Liver (tissue), 9 donors: ENCODE measurements around the gene EXOC4. TPM values are rescaled to one million over a fixed set of nuclear protein-coding genes. Genes with fewer than 3 reads are reported as not detected.

ENCODE experiments used
- DNase-seq: peaks from one replicate; pipeline ENCODE4 v3.0.0-alpha.2; 2017; ENCODE audit warnings: low spot score
- H3K27ac ChIP-seq, 2 donors: one replicate each; pipeline ENCODE4 v1.7.0; 2013; ENCODE audit warnings: inconsistent platforms in 2 of 2, low read length in 2 of 2, control low read depth in 1 of 2, low read depth in 1 of 2, mild to moderate bottlenecking in 1 of 2
- H3K27me3 ChIP-seq, 4 donors: one replicate each; pipeline versions ENCODE4 v1.6.1 to v1.7.0; 2013; ENCODE audit warnings: low read length in 3 of 4, inconsistent platforms in 1 of 4, mild to moderate bottlenecking in 1 of 4, moderate library complexity in 1 of 4; ENCODE audit not compliant: control insufficient read depth in 4 of 4, insufficient read depth in 4 of 4
- H3K36me3 ChIP-seq, 4 donors: one replicate each; pipeline versions ENCODE4 v1.6.1 to v1.7.0; 2013; ENCODE audit warnings: low read length in 3 of 4, mild to moderate bottlenecking in 3 of 4, low read depth in 1 of 4, moderate library complexity in 1 of 4; ENCODE audit not compliant: control insufficient read depth in 4 of 4, insufficient read depth in 3 of 4
- H3K4me1 ChIP-seq, 4 donors: one replicate each; pipeline versions ENCODE4 v1.6.1 to v1.7.0; 2013; ENCODE audit warnings: low read length in 3 of 4, mild to moderate bottlenecking in 3 of 4, moderate library complexity in 1 of 4; ENCODE audit not compliant: control insufficient read depth in 4 of 4, insufficient read depth in 4 of 4
- H3K4me3 ChIP-seq, 3 donors: one replicate each; pipeline versions ENCODE4 v1.6.1 to v1.7.0; 2013; ENCODE audit warnings: low read length in 3 of 3, control low read depth in 1 of 3, low read depth in 1 of 3, mild to moderate bottlenecking in 1 of 3
- H3K9ac ChIP-seq, 2 donors: one replicate each; pipeline ENCODE4 v1.7.0; 2013; ENCODE audit warnings: low read length in 2 of 2, mild to moderate bottlenecking in 2 of 2, moderate library complexity in 2 of 2, control low read depth in 1 of 2, low read depth in 1 of 2
- H3K9me3 ChIP-seq, 4 donors: one replicate each; pipeline versions ENCODE4 v1.6.1 to v1.7.0; 2013; ENCODE audit warnings: low read length in 3 of 4; ENCODE audit not compliant: control insufficient read depth in 4 of 4
- ATF3 ChIP-seq: IDR thresholded peaks from 2 replicates; pipeline ENCODE4 v1.6.1; 2016; ENCODE audit warnings: antibody characterized with exemption
- CTCF ChIP-seq: fragments of 150-350 bp; IDR thresholded peaks from 2 replicates; pipeline ENCODE4 v1.5.1; 2017; ENCODE audit warnings: improper control_type of control experiment, low read depth, low read length; ENCODE audit not compliant: missing input control
- EGR1 ChIP-seq, 2 donors: IDR thresholded peaks; 2 replicates each; pipeline ENCODE4 v1.6.1; 2016 to 2018; ENCODE audit warnings: antibody characterized with exemption in 2 of 2, low read depth in 2 of 2
- FOXA1 ChIP-seq: IDR thresholded peaks from 2 replicates; pipeline ENCODE4 v1.6.1; 2016; ENCODE audit warnings: antibody characterized with exemption
- GABPA ChIP-seq, 2 donors: IDR thresholded peaks in 1 of 2; conservative IDR thresholded peaks in 1 of 2; 2 replicates each; pipeline ENCODE4 v1.6.1; 2016; ENCODE audit warnings: antibody characterized with exemption in 2 of 2, mild to moderate bottlenecking in 1 of 2, moderate library complexity in 1 of 2
- HNF4G ChIP-seq: IDR thresholded peaks from 2 replicates; pipeline ENCODE4 v1.6.1; 2016; ENCODE audit warnings: antibody characterized with exemption
- JUND ChIP-seq, 2 donors: IDR thresholded peaks; 2 replicates each; pipeline ENCODE4 v1.6.1; 2016; ENCODE audit warnings: antibody characterized with exemption in 2 of 2
- MAX ChIP-seq: IDR thresholded peaks from 2 replicates; pipeline ENCODE4 v1.6.1; 2016; ENCODE audit warnings: antibody characterized with exemption
- NR2F2 ChIP-seq: IDR thresholded peaks from 2 replicates; pipeline ENCODE4 v1.6.1; 2016; ENCODE audit warnings: antibody characterized with exemption
- REST ChIP-seq: IDR thresholded peaks from 2 replicates; pipeline ENCODE4 v1.6.1; 2016; ENCODE audit warnings: antibody characterized with exemption, mild to moderate bottlenecking
- RXRA ChIP-seq, 2 donors: IDR thresholded peaks; 2 replicates each; pipeline ENCODE4 v1.6.1; 2017 to 2018; ENCODE audit warnings: antibody characterized with exemption in 2 of 2, mild to moderate bottlenecking in 1 of 2
- SP1 ChIP-seq: IDR thresholded peaks from 2 replicates; pipeline ENCODE4 v1.6.1; 2018; ENCODE audit warnings: antibody characterized with exemption, mild to moderate bottlenecking
- TAF1 ChIP-seq: conservative IDR thresholded peaks from 2 replicates; pipeline ENCODE4 v1.6.1; 2016; ENCODE audit warnings: antibody characterized with exemption, mild to moderate bottlenecking
- ZBTB33 ChIP-seq: IDR thresholded peaks from 2 replicates; pipeline ENCODE4 v1.6.1; 2016; ENCODE audit warnings: antibody characterized with exemption
- WGBS: extraction: QIAGEN DNeasy Blood & Tissue Kit; methylation state at CpG from one replicate; pipeline ENCODE4 v1.1.7; 2013; 5-methylcytosine and 5-hydroxymethylcytosine counted together
- polyA plus RNA-seq, 2 donors: library from polyadenylated mRNA; stranded (reverse) in 1 of 2; unstranded in 1 of 2; fragments of 200-250 nt in 1 of 2; fragments of >200 nt in 1 of 2; fragmentation: Nextera tagmentation in 1 of 2; extraction: Ambion mirVana in 1 of 2; gene quantifications; one replicate each; pipeline versions ENCODE4 v1.2.1 to v1.2.3, GENCODE V29; 2013 to 2015
- total RNA-seq, 2 donors: library from RNA; depleted of rRNA; stranded (reverse); fragments of >200 nt; gene quantifications; one replicate each; pipeline ENCODE4 v1.2.3, GENCODE V29; 2014
- donor health status: healthy.
- donor health status: healthy.
- donor health status: healthy.
- donor health status: healthy.
- donor health status: healthy.

EXOC4 gene
- total and polyA plus RNA-seq, 4 donors = 9.5 to 55.9 (median 23.6) TPM

- TF ChIP-seq REST (no peak), ATF3 (no peak), EGR1 (IDR thresholded peaks at IDR 0.05; ENCODE audit: low read depth in 2 of 2) (no peak)
Observed at GRCh38 chr7:133923974-133924373, 671.1 kb downstream of the EXOC4 start (continued).

GRCh38 chr7:133931053-133931452 is 678.2 kb downstream of the EXOC4 start:
- Histone ChIP-seq H3K9me3 (no peaks in the 10 kb centered on the region), H3K27me3 (no peaks in the 10 kb centered on the region), H3K27ac (no peak overlapping the region), H3K4me3 (no peak overlapping the region), H3K4me1 (no peaks in the 10 kb centered on the region), H3K36me3 (no peaks in the 10 kb centered on the region), H3K9ac (no peak overlapping the region)
- 85% methylated on average over 1 of the region's 1 CpG for WGBS
- no peak for DNase-seq
- TF ChIP-seq ZBTB33 = no peak

GRCh38 chr7:133932591-133932990 is 679.7 kb downstream of the EXOC4 start:
- Histone ChIP-seq H3K27me3 (no peaks in the 10 kb centered on the region), H3K4me3 (no peak overlapping the region), H3K9me3 (no peaks in the 10 kb centered on the region), H3K36me3 (no peaks in the 10 kb centered on the region), H3K4me1 (no peaks in the 10 kb centered on the region), H3K9ac (no peak overlapping the region), H3K27ac (no peak overlapping the region)
- TF ChIP-seq ZBTB33 (no peak), EGR1 (IDR thresholded peaks at IDR 0.05; ENCODE audit: low read depth in 2 of 2) (no peak), RXRA (IDR thresholded peaks at IDR 0.05) (no peak), HNF4G (no peak), REST (no peak), NR2F2 (no peak), SP1 (no peak), JUND (IDR thresholded peaks at IDR 0.05) (no peak), TAF1 (no peak), MAX (no peak), FOXA1 (no peak), ATF3 (no peak), GABPA (IDR thresholded peaks at IDR 0.05 in 1 of 2, conservative IDR thresholded peaks at IDR 0.05 in 1 of 2) (no peak), CTCF (no peak)
- no peak for DNase-seq
- WGBS = 97% methylated on average over 1 of the region's 1 CpG
